Thoracic aorta (tissue), 2 donors: ENCODE results near the gene SRXN1. TPM values are rescaled to one million over a fixed set of nuclear protein-coding genes. Genes with fewer than 3 reads are reported as not detected.

Experiments
- ATAC-seq: fragments of 150-250 bp; one replicate; pipeline ENCODE4 v1.8.0; 2017; ENCODE audit warnings: low read depth; ENCODE audit not compliant: insufficient number of reproducible peaks, low FRiP score
- DNase-seq: peaks from one replicate; pipeline ENCODE4 v3.0.0-alpha.2; 2020; ENCODE audit warnings: low spot score
- H3K27ac ChIP-seq, 2 donors: fragments of 200-600 bp; sonication (generic); 1 replicate in 1 of 2; 2 replicates in 1 of 2; pipeline ENCODE4 v1.5.1; 2016; ENCODE audit warnings: mild to moderate bottlenecking in 2 of 2, moderate library complexity in 2 of 2
- H3K27me3 ChIP-seq: fragments of 200-600 bp; sonication (generic); replicated peaks from 2 replicates; pipeline ENCODE4 v1.6.0; 2016; ENCODE audit warnings: mild to moderate bottlenecking; ENCODE audit not compliant: insufficient read depth
- H3K36me3 ChIP-seq: fragments of 200-600 bp; sonication (generic); one replicate; pipeline ENCODE4 v1.5.1; 2016
- H3K4me1 ChIP-seq, 2 donors: fragments of 200-600 bp; sonication (generic); 1 replicate in 1 of 2; 2 replicates in 1 of 2; pipeline versions ENCODE4 v1.5.1 to v1.6.0; 2016; ENCODE audit warnings: low read depth in 2 of 2, mild to moderate bottlenecking in 1 of 2; ENCODE audit not compliant: control insufficient read depth in 1 of 2
- H3K4me3 ChIP-seq: fragments of 200-600 bp; sonication (generic); 2 replicates; pipeline ENCODE4 v1.5.1; 2016; ENCODE audit warnings: mild to moderate bottlenecking
- H3K9me3 ChIP-seq: fragments of 200-600 bp; sonication (generic); 2 replicates; pipeline ENCODE4 v1.5.1; 2016
- CTCF ChIP-seq: fragments of 200-600 bp; sonication (generic); IDR thresholded peaks from one replicate; pipeline ENCODE4 v1.5.1; 2019; ENCODE audit warnings: antibody characterized with exemption
- total RNA-seq, 2 donors: library from RNA; depleted of rRNA; stranded (reverse); fragments of >200 nt; gene quantifications; one replicate each; pipeline versions ENCODE4 v1.1.0 to v1.2.3, GENCODE V29; 2016

The SRXN1 gene
- total RNA-seq, 2 donors from 2014 or later = 41.7 to 49.4 TPM

GRCh38 chr20:680638-681187, 27.7 kb upstream of the SRXN1 start:
- no peak for ATAC-seq
- no peak for DNase-seq
- H3K36me3 ChIP-seq = no peaks in the 10 kb centered on the region
- H3K27me3 ChIP-seq = no peaks in the 10 kb centered on the region
- TF ChIP-seq CTCF = no peak
- no peak overlapping the region for H3K4me3 ChIP-seq
- H3K9me3 ChIP-seq = no peaks in the 10 kb centered on the region
- H3K27ac ChIP-seq = no peak overlapping the region
- H3K4me1 ChIP-seq = peaks cover 7 to 8% of the 10 kb centered on the region in 2 donors

- ATAC-seq = no peak
- H3K9me3 ChIP-seq = no peaks in the 10 kb centered on the region
- DNase-seq = no peak
Measured at GRCh38 chr20:677957-678356, 25.0 kb upstream of the SRXN1 start.

GRCh38 chr20:676967-677366, 24.0 kb upstream of the SRXN1 start:
- Histone ChIP-seq H3K9me3 (no peaks in the 10 kb centered on the region), H3K27ac (no peak overlapping the region), H3K4me3 (no peak overlapping the region), H3K4me1 (peaks cover 12 to 16% of the 10 kb centered on the region in 2 donors), H3K27me3 (peaks cover 10% of the 10 kb centered on the region), H3K36me3 (no peaks in the 10 kb centered on the region)
- DNase-seq = no peak
- no peak for ATAC-seq
- no peak for TF ChIP-seq CTCF

More at GRCh38 chr20:677957-678356, 25.0 kb upstream of the SRXN1 start:
- no peak for TF ChIP-seq CTCF
- Histone ChIP-seq H3K27me3 (peaks cover 7% of the 10 kb centered on the region), H3K4me3 (no peak overlapping the region), H3K27ac (no peak overlapping the region), H3K4me1 (peaks cover 12 to 16% of the 10 kb centered on the region in 2 donors), H3K36me3 (no peaks in the 10 kb centered on the region)

- no peak overlapping the region for H3K27ac ChIP-seq
- H3K36me3 ChIP-seq = no peaks in the 10 kb centered on the region
- H3K4me3 ChIP-seq = peak overlapping the region; percentile 45
- no peak for TF ChIP-seq CTCF
- H3K4me1 ChIP-seq = peaks cover 12 to 16% of the 10 kb centered on the region in 2 donors
- peaks cover 10% of the 10 kb centered on the region for H3K27me3 ChIP-seq
- ATAC-seq (no peak), DNase-seq (no peak)
- H3K9me3 ChIP-seq = no peaks in the 10 kb centered on the region
Measured at GRCh38 chr20:676315-676937, 23.4 kb upstream of the SRXN1 start.

GRCh38 chr20:675453-676314, 22.7 kb upstream of the SRXN1 start, which contains the start of gene SCRT2:
SCRT2 (minus strand) TSS chr20:675802; CDS start chr20:675601, 201 bp downstream.
- no peak for TF ChIP-seq CTCF
- no peaks in the 10 kb centered on the region for H3K36me3 ChIP-seq
- H3K27me3 ChIP-seq = peaks cover 10% of the 10 kb centered on the region
- H3K27ac ChIP-seq = no peak within 1 kb of the TSS
- DNase-seq (no peak), ATAC-seq (peak; percentile 65)
- H3K4me1 ChIP-seq = peaks cover 12 to 16% of the 10 kb centered on the region in 2 donors
- peak within 1 kb of the TSS; percentile 45 for H3K4me3 ChIP-seq
- no peaks in the 10 kb centered on the region for H3K9me3 ChIP-seq
